HepG2 (cell line): ENCODE data around the gene SRC. TPM values are rescaled to one million over a fixed set of nuclear protein-coding genes. Genes with fewer than 3 reads are reported as not detected.

Experiments used
- ATAC-seq: fragments of 200-7000 bp; cut with Tn5 transposase; 3 replicates; pipeline ENCODE4 v1.9.1; 2020; ENCODE audit warnings: mild to moderate bottlenecking, moderate library complexity
- BruUV-seq: library from RNA; stranded (reverse); fragments of 400-500 nt; replicated peaks from 2 replicates; lab custom pipeline; 2021; lab: Mats Ljungman, UMichigan
- CTCF ChIA-PET: fragments of 300-600 bp; formaldehyde crosslinking; extraction: SDS; loops from one replicate; lab custom pipeline; 2021; ENCODE audit warnings: low total read pairs, inconsistent platforms, low intra/inter-chr PET ratio; lab: Yijun Ruan, JAX
- POLR2A ChIA-PET: fragments of 350-600 bp; sonication (Branson Sonifier 250); formaldehyde crosslinking; loops from one replicate; lab custom pipeline; 2020; ENCODE audit warnings: antibody characterized with exemption, inconsistent platforms; lab: Yijun Ruan, JAX
- DNase-seq: peaks from one replicate; pipeline ENCODE4 v3.0.0-alpha.2; 2015; ENCODE audit warnings: low spot score
- FAIRE-seq: peaks from 3 replicates; lab custom pipeline; 2011; peaks lifted over from hg19 to GRCh38; lab: Jason Lieb, UNC
- H2AFZ ChIP-seq: one replicate; pipeline ENCODE4 v1.6.1; 2011; ENCODE audit warnings: low read length, inconsistent platforms
- H3K27ac ChIP-seq: fragments of 300-600 bp; 3 replicates; pipeline ENCODE4 v1.8.0; 2011; ENCODE audit warnings: mixed run types, mild to moderate bottlenecking, mixed read lengths, low read length, inconsistent platforms; ENCODE audit not compliant: insufficient read depth; ENCODE audit errors: extremely low read length
- H3K27me3 ChIP-seq, 2 experiments: fragments of 200-600 bp in 1 of 2; 2 replicates in 1 of 2; 3 replicates in 1 of 2; pipeline versions ENCODE4 v1.6.0 to v1.8.0; 2011; ENCODE audit warnings: low read length in 2 of 2, mild to moderate bottlenecking in 2 of 2, moderate library complexity in 2 of 2, inconsistent platforms in 1 of 2; ENCODE audit not compliant: insufficient read depth in 2 of 2, control insufficient read depth in 1 of 2
- H3K36me3 ChIP-seq, 2 experiments: fragments of 200-600 bp in 1 of 2; replicated peaks in 1 of 2; 2 replicates in 1 of 2; 3 replicates in 1 of 2; pipeline versions ENCODE4 v1.5.1 to v1.8.0; 2011; ENCODE audit warnings: low read length in 2 of 2, inconsistent platforms in 1 of 2; ENCODE audit not compliant: insufficient read depth in 2 of 2, control insufficient read depth in 1 of 2
- H3K4me1 ChIP-seq: 2 replicates; pipeline ENCODE4 v1.5.1; 2012; ENCODE audit warnings: low read length, inconsistent platforms; ENCODE audit not compliant: insufficient read depth
- H3K4me2 ChIP-seq: 2 replicates; pipeline ENCODE4 v1.6.0; 2011; ENCODE audit warnings: low read depth, low read length, inconsistent platforms
- H3K4me3 ChIP-seq, 3 experiments: fragments of 200-600 bp in 1 of 3; sonication (generic), shearing (Covaris generic) in 1 of 3; replicated peaks in 1 of 3; 2 replicates each; pipeline ENCODE4 v1.5.1; 2011 to 2016; ENCODE audit warnings: low read length in 3 of 3, inconsistent platforms in 2 of 3, low read depth in 2 of 3, mild to moderate bottlenecking in 2 of 3, control low read depth in 1 of 3, mixed read lengths in 1 of 3; ENCODE audit not compliant: insufficient read depth in 1 of 3
- H3K79me2 ChIP-seq: one replicate; pipeline ENCODE4 v1.6.1; 2011; ENCODE audit warnings: low read length, inconsistent platforms; ENCODE audit not compliant: insufficient read depth
- H3K9ac ChIP-seq: 2 replicates; pipeline ENCODE4 v1.6.0; 2011; ENCODE audit warnings: mild to moderate bottlenecking, low read depth, low read length, inconsistent platforms; ENCODE audit not compliant: insufficient read depth
- H3K9me3 ChIP-seq: 2 replicates; pipeline ENCODE4 v1.5.1; 2012; ENCODE audit warnings: mild to moderate bottlenecking, low read length
- H4K20me1 ChIP-seq: 2 replicates; pipeline ENCODE4 v1.6.0; 2011; ENCODE audit warnings: inconsistent platforms, mild to moderate bottlenecking, low read length, moderate library complexity; ENCODE audit not compliant: insufficient read depth
- CENPBD1 ChIP-seq: sonication (generic); formaldehyde crosslinking; IDR thresholded peaks from 2 replicates; pipeline ENCODE4 v1.8.0; 2022; ENCODE audit warnings: missing genetic modification reagents, low read depth, mild to moderate bottlenecking, borderline replicate concordance
- GABPB1 ChIP-seq: IDR thresholded peaks from 2 replicates; pipeline ENCODE4 v1.6.1; 2016; ENCODE audit warnings: mild to moderate bottlenecking, missing genetic modification reagents, moderate library complexity, missing compliant biosample characterization
- HCFC1 ChIP-seq: fragments of 150-350 bp; IDR thresholded peaks from 2 replicates; pipeline ENCODE4 v1.6.1; 2014; ENCODE audit warnings: low read depth, low read length
- HOXD1 ChIP-seq: sonication (generic); formaldehyde crosslinking; IDR thresholded peaks from 2 replicates; pipeline ENCODE4 v1.5.0; 2020; ENCODE audit warnings: missing genetic modification reagents
- IKZF5 ChIP-seq: IDR thresholded peaks from 2 replicates; pipeline ENCODE4 v1.6.1; 2018; ENCODE audit warnings: missing genetic modification reagents, mild to moderate bottlenecking, missing compliant biosample characterization
- KDM5B ChIP-seq: sonication (generic); formaldehyde crosslinking; IDR thresholded peaks from 2 replicates; pipeline ENCODE4 v1.4.0; 2020; ENCODE audit warnings: missing genetic modification reagents, mild to moderate bottlenecking, borderline replicate concordance
- NFIC ChIP-seq: IDR thresholded peaks from 2 replicates; pipeline ENCODE4 v1.6.1; 2012; ENCODE audit warnings: mild to moderate bottlenecking, low read length, inconsistent platforms
- PHF21A ChIP-seq: sonication (generic); formaldehyde crosslinking; IDR thresholded peaks from 2 replicates; pipeline ENCODE4 v1.5.0; 2020; ENCODE audit warnings: mild to moderate bottlenecking, missing genetic modification reagents
- ZBTB20 ChIP-seq: sonication (generic); formaldehyde crosslinking; IDR thresholded peaks from 2 replicates; pipeline ENCODE4 v1.8.1; 2023; ENCODE audit warnings: missing genetic modification reagents, low read depth, mild to moderate bottlenecking, borderline replicate concordance
- ZBTB38 ChIP-seq: sonication (generic); formaldehyde crosslinking; IDR thresholded peaks from 2 replicates; pipeline ENCODE4 v1.5.1; 2020; ENCODE audit warnings: mild to moderate bottlenecking, missing genetic modification reagents
- ZMYM3 ChIP-seq: sonication (generic); formaldehyde crosslinking; IDR thresholded peaks from 2 replicates; pipeline ENCODE4 v1.5.1; 2020; ENCODE audit warnings: mild to moderate bottlenecking, missing genetic modification reagents
- ZNF274 ChIP-seq: sonication (generic); formaldehyde crosslinking; IDR thresholded peaks from 2 replicates; pipeline ENCODE4 v1.5.1; 2020; ENCODE audit warnings: mild to moderate bottlenecking, missing genetic modification reagents
- ZNF547 ChIP-seq: sonication (generic); formaldehyde crosslinking; IDR thresholded peaks from 2 replicates; pipeline ENCODE4 v1.5.1; 2020; ENCODE audit warnings: mild to moderate bottlenecking, missing genetic modification reagents
- ZNF761 ChIP-seq: sonication (generic); formaldehyde crosslinking; conservative IDR thresholded peaks from 2 replicates; pipeline ENCODE4 v1.4.0; 2020; ENCODE audit warnings: mild to moderate bottlenecking, missing genetic modification reagents
- ZNF766 ChIP-seq: sonication (generic); formaldehyde crosslinking; IDR thresholded peaks from 2 replicates; pipeline ENCODE4 v1.5.0; 2020; ENCODE audit warnings: missing genetic modification reagents, borderline replicate concordance
- ZNF781 ChIP-seq: sonication (generic); formaldehyde crosslinking; IDR thresholded peaks from 2 replicates; pipeline ENCODE4 v1.5.1; 2020; ENCODE audit warnings: borderline replicate concordance, mild to moderate bottlenecking, missing genetic modification reagents; ENCODE audit errors: not compliant biosample characterization
- WGBS: methylation state at CpG from one replicate; pipeline ENCODE4 v1.1.6; 2017; ENCODE audit warnings: low lambda C conversion rate; 5-methylcytosine and 5-hydroxymethylcytosine counted together
- in situ Hi-C: cut with HindIII; loops from 2 replicates; pipeline ENCODE4 v1.10.0; 2017; ENCODE audit warnings: low pct_unique_long_range_greater_than_20kb; ENCODE audit not compliant: extremely low pct_ligation_motif_present
- intact Hi-C: fragments of 100-400 bp; cut with micrococcal nuclease; formaldehyde crosslinking; loops from one replicate; pipeline ENCODE4 v1.10.0; 2022; ENCODE audit not compliant: unreplicated experiment
- polyA plus RNA-seq, 8 experiments: library from polyadenylated mRNA; depleted of rRNA in 3 of 8; stranded (reverse) in 7 of 8; unstranded in 1 of 8; fragments of >200 nt; fragmentation: Illumina TruSeq in 4 of 8; extraction: Trizol in 4 of 8; gene quantifications; 2 replicates each; pipeline versions ENCODE4 v1.2.1 to v1.2.3, GENCODE V29; 2011 to 2016; ENCODE audit warnings: low read depth in 4 of 8, missing spikeins in 1 of 8, mixed read lengths in 1 of 8; ENCODE audit not compliant: insufficient read depth in 1 of 8
- total RNA-seq, 5 experiments: library from RNA; depleted of rRNA; stranded (reverse); fragments of >200 nt; fragmentation: Illumina TruSeq; extraction: Trizol; gene quantifications; 2 replicates each; pipeline ENCODE4 v1.2.3, GENCODE V29; 2016; ENCODE audit warnings: low read depth in 1 of 5
- TF ChIP-seq, protein P1 (sequence below): sonication (generic); formaldehyde crosslinking; IDR thresholded peaks from 2 replicates; pipeline ENCODE4 v1.5.1; 2020; ENCODE audit warnings: missing genetic modification reagents, mild to moderate bottlenecking, borderline replicate concordance

SRC gene
- total and polyA plus RNA-seq, 2 of the 13 experiments (the other 11 are each of a cell fraction or from before 2014, with no cell fraction given) = 54.7 to 192 TPM

DNA sequence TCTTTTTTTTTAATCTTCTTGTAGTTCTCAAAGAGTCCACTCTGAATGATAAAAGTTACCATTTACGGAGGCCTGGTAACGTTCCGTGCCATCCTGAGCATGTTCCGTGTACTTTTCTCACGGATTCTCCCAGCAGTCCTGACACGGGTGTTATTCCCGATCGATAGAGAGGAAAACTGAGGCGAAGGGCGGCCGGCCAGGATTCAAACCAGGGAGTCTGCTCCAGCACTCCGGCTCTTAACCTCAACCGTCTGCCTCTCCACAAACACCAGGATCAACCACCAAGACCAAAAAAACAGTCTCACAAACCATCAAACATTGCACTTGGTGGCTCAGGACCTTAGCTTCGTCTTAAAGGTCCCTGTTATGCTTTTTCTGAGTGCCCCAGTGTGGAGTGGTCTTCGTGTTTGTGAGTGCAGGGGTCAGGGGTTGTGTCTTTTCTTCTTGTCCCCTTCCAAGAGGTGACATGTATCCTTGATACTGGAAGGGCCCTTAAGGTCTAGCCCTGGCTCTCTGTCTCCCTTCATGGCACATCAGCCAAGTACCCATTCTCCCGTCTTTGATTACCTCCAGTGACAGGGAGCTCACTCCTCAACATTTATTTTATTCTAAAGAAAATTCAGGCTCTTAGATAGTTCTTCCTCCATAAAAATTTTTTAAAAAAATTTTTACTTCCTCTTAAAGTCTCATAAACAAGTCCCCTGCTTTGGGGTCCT lies 35.1 kb downstream of the SRC start:
- Histone ChIP-seq H3K79me2 (peaks cover 35% of the 10 kb centered on the region), H4K20me1 (peaks cover 46% of the 10 kb centered on the region), H3K4me1 (peaks cover 55% of the 10 kb centered on the region), H3K4me3 (0 out of 6 replicates have a peak overlapping the region, but pooled peaks of 1 of the 3 experiments have one; percentile 35), H3K27me3 (no peaks in the 10 kb centered on the region), H3K27ac (peak overlapping the region; percentile 52), H3K4me2 (peak overlapping the region; percentile 26), H3K36me3 (peaks cover 27 to 61% of the 10 kb centered on the region in 2 experiments), H3K9me3 (no peaks in the 10 kb centered on the region), H3K9ac (peak overlapping the region; percentile 25; the same call in 1 of the 2 replicates), H2AFZ (no peak overlapping the region)
- intact Hi-C loops (loop anchor here (1.0 to 2.0 kb wide), 3 partner anchors 36 to 112 kb away; no protein-coding TSS in a partner anchor), in situ Hi-C loops (no loop called here)
- ChIA-PET POLR2A (interaction anchor here (0.6 to 3.5 kb wide), 11 partner anchors 10 to 202 kb away, joined by 3 to 34 read pairs (median 6); partner anchors contain the start of genes BLCAP, MANBAL, MROH8 and RPN2), CTCF (no interaction called here)
- WGBS = 82% methylated on average over 16 of the region's 16 CpGs
- ATAC-seq = no peak
- DNase-seq = no peak
- no TSS peak for BruUV-seq
- FAIRE-seq = no peak
- TF ChIP-seq GABPB1 (CRISPR knock-in tag) (peak; percentile 2; the same call in 1 of the 2 replicates), ZNF781 (CRISPR knock-in tag) (peak; percentile 14), HOXD1 (no peak), ZMYM3 (peak; percentile 62; the same call in 1 of the 2 replicates), HCFC1 (no peak), ZNF274 (0 out of 2 replicates have a peak, but pooled peaks have one; percentile 8), CENPBD1 (no peak), NFIC (no peak), ZBTB38 (CRISPR knock-in tag) (peak; percentile 46; the same call in 1 of the 2 replicates), IKZF5 (CRISPR knock-in tag) (0 out of 2 replicates have a peak, but pooled peaks have one; percentile 8), ZBTB20 (CRISPR knock-in tag) (0 out of 2 replicates have a peak, but pooled peaks have one; percentile 18), PHF21A (peak; percentile 5; the same call in 1 of the 2 replicates), ZNF547 (0 out of 2 replicates have a peak, but pooled peaks have one; percentile 11), KDM5B (CRISPR knock-in tag) (no peak), ZNF761 (CRISPR knock-in tag) (0 out of 2 replicates have a peak, but pooled peaks have one; percentile 43), ZNF766 (0 out of 2 replicates have a peak, but pooled peaks have one; percentile 14)
- TF ChIP-seq, protein P1, sequence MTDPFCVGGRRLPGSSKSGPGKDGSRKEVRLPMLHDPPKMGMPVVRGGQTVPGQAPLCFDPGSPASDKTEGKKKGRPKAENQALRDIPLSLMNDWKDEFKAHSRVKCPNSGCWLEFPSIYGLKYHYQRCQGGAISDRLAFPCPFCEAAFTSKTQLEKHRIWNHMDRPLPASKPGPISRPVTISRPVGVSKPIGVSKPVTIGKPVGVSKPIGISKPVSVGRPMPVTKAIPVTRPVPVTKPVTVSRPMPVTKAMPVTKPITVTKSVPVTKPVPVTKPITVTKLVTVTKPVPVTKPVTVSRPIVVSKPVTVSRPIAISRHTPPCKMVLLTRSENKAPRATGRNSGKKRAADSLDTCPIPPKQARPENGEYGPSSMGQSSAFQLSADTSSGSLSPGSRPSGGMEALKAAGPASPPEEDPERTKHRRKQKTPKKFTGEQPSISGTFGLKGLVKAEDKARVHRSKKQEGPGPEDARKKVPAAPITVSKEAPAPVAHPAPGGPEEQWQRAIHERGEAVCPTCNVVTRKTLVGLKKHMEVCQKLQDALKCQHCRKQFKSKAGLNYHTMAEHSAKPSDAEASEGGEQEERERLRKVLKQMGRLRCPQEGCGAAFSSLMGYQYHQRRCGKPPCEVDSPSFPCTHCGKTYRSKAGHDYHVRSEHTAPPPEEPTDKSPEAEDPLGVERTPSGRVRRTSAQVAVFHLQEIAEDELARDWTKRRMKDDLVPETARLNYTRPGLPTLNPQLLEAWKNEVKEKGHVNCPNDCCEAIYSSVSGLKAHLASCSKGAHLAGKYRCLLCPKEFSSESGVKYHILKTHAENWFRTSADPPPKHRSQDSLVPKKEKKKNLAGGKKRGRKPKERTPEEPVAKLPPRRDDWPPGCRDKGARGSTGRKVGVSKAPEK (CRISPR knock-in tag) = 0 out of 2 replicates have a peak, but pooled peaks have one; percentile 71
